GM19372 (cell line): ENCODE data around the gene SAMD8.
"Not testable (repeated sequence)": the region's sequence is repeated elsewhere in the genome, so short reads cannot be mapped to it uniquely, and the experiment has no call there.

ENCODE experiments used
- ATAC-seq: cut with Tn5 transposase; IDR thresholded peaks from one replicate; pipeline ENCODE4 v1.9.1; 2021; ENCODE audit warnings: mild to moderate bottlenecking, low read depth, moderate library complexity; ENCODE audit not compliant: unreplicated experiment

The SAMD8 gene

DNA sequence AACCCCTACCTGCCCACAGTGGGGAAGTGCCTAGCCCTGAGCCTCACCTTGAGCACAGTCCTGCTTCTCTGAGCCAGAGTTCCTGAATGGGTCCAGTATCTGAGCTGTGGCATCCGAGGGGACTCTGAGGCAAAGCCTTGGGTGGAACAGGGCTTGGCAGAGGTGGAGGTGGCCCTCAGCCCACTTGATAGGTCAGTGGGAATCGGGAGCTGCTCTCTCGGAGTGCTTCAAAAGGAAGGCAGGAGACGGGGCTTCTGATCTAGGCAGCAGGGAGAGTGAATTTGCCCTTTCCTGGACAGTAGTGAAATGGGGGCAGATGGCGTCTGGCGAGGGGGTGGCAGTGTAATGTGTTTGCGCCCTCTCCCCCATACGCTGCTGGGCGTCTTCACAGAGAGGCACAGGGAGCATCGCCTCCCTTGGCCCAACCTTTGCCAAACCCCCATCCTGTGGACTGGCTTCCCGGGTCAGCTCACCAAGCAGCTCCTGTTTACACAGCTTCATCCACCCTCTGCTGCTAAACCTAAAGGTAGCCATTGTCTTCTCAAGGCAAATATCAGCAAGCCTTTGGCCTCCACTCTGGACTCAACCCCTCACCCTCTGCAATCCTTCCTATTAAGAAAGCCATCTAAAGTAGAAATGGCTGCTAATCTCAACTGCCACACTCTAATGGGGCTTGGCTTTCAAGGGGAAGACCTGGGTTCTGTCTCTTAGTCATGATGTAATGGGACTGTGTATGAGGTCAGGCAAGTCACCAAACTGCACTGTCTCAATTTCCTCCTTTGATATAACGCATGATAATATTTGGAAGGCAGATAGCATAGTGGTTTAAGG is 78.0 kb downstream of the SAMD8 start:
- no peak for ATAC-seq

GRCh38 chr10:75191821-75192568 is 80.5 kb downstream of the SAMD8 start:
- ATAC-seq, result no peak

GRCh38 chr10:75194625-75195024 is 83.2 kb downstream of the SAMD8 start:
- not testable (repeated sequence) for ATAC-seq

DNA sequence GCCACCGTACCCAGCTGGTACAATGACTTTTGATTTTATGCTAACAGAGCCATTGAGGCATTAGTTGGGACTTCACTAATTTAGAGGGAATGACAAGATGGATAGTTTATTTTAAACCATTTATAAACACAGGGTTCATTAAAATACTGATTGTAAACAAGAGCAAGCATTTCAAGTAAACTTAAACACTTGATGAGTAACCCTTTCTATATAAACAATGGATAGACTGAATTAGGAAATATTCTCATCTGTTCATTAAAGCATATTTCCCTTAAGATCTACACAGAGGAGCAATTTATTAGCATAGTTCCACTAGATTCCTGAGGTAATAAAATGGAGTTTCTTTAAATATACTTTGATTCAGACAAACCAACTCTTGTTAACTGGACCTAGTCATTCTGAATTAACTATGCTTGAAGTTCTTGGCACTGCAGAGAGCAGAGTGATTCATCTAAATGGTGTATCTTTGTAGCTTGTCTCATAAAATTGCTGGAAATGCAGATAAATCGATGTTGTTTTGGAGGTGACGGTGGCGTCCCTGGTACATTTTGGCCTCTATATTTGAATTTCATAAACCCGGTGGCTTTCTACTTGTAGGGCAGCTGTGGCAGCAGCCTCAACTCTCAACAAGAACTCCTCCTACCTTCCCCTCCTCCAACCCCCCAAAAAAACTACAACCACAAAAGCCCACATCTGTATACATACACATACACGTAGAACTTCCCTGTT is 83.7 kb downstream of the SAMD8 start:
- ATAC-seq, result no peak

DNA sequence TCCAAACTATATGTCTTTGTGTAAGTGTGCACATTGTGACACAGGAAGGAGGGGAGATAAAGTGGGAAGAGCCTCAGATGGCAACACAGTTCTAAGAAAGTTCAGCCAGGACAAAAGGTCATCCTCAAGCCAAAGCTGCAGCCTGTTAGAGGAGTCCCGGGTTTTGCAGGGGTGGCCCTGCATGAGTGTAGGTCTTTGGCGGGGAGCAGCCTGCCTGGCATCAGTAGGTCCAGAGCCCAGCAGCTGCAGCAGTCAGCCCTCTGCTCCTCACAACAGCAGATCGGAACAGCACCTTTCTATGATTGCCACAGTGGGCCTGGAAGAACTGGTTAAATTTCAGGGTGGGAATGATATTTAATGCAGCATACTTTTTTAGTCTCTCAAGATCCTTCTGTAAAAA is 85.6 kb downstream of the SAMD8 start:
- no peak for ATAC-seq

DNA sequence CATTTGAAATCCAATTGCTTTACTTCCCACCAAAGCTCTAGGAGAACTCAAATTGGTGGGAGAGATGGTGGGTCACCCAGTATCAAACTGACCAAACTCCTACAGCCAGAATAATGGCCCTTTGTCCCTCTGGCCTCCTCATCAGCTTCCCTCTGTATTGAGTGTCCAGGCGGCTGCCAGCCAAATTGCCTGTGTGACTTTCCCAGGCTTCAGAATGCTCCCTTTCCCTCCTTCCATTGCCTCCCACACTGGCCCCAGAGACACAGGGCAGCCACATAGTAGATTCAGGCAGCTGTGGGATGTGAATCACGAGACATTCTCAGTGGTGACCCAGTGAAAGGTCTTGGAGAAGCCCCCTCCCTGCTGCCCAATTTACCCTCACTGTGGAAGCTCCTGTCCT is 86.5 kb downstream of the SAMD8 start:
- no peak for ATAC-seq

- ATAC-seq, result not testable (repeated sequence)
Observed at GRCh38 chr10:75199949-75200348, 88.5 kb downstream of the SAMD8 start.

- no peak for ATAC-seq
Observed at GRCh38 chr10:75201793-75202307, 90.4 kb downstream of the SAMD8 start.

- ATAC-seq, result no peak
Observed at GRCh38 chr10:75202321-75203045, 91.0 kb downstream of the SAMD8 start.

- not testable (repeated sequence) for ATAC-seq
Observed at GRCh38 chr10:75203046-75203620, 91.7 kb downstream of the SAMD8 start.

DNA sequence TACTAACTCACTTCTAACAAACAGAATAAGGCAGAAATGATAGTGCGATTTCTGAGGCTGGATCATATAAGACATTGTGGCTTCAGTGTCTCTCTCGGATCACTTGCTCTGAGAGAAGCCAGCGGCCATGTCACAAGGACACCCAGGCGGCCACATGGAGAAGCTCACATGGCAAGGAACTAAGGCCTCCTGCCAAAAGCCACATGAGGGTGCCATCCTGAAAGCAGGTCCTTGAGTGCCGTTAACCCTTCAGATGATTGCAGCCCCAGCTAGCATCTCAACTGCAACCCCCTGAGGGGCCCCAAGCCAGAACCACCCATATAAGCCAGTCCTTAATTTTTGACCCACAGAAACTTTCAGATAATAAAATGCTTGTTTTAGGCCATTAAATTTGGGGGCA is 92.3 kb downstream of the SAMD8 start:
- no peak for ATAC-seq

- ATAC-seq, result no peak
Observed at GRCh38 chr10:75205908-75206307, 94.5 kb downstream of the SAMD8 start.

DNA sequence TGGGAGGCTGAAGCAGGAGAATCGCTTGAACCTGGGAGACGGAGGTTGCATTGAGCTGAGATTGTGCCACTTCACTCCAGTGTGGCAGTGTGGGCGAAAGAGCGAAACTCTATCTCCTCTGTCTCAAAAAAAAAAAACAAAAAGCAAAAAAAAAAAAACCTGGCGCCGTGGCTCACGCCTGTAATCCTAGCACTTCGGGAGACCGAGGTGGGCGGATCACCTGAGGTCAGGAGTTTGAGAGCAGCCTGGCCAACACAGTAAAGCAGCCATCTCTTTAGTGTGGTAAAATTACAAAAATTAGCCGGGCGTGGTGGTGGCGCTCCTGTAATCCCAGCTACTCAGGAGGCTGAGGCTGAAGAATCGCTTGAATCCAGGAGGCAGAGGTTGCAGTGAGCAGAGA is 95.2 kb downstream of the SAMD8 start:
- ATAC-seq, result not testable (repeated sequence)

DNA sequence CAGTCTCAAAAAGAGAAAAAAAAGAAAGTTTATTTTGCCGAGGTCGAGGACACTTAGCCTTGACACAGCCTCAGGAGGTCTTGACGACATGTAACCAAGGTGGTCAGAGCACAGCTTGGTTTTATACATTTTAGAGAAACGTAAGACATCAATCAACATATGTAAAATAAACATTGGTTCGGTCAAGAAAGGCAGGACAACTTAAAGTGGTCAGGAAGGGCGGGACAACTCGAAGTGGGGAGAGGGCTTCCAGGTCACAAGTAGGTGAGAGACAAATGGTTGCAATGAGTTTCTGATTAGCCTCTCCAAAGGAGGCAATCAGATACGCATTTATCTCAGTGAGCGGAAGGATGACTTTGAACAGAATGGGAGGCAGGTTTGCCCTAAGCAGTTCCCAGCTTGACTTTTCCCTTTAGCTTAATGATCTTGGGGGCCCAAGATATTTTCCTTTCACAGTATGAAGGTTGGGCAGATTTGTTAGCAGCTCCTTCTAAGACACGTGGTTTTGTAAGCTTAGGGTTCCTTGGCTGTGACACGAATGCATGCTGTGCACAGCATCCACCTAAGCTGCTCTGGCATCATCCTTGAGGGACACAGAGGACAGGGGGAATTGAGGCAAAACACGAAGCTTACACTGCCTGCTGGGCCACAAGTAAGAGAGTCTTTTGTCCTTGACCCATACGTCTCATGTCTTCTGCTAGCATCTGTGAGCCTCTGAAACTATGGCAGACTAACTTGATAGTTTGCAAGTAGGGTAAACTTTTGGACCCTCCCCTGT is 95.8 kb downstream of the SAMD8 start:
- ATAC-seq, result no peak

- ATAC-seq, result no peak
Observed at GRCh38 chr10:75207857-75208144, 96.3 kb downstream of the SAMD8 start.

DNA sequence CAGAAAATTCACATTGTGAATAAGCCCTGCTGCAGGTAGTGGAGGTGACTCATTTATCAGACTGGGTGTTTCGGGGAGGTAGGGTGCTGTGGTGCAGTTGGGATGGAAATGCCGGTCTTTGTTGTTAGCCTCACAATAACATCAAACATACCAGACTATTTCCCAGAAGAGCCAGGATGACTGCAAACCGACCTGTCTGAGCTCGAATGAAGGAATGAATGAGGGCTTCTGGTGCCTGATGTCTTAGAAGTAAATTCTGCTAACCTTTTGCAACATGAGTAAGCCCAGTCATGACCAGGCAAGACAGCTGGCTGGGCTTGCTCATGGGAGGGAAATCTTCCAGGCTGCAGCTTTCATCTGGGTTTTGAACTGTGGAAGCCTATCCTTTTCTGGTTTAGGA is 96.7 kb downstream of the SAMD8 start:
- ATAC-seq, result no peak

DNA sequence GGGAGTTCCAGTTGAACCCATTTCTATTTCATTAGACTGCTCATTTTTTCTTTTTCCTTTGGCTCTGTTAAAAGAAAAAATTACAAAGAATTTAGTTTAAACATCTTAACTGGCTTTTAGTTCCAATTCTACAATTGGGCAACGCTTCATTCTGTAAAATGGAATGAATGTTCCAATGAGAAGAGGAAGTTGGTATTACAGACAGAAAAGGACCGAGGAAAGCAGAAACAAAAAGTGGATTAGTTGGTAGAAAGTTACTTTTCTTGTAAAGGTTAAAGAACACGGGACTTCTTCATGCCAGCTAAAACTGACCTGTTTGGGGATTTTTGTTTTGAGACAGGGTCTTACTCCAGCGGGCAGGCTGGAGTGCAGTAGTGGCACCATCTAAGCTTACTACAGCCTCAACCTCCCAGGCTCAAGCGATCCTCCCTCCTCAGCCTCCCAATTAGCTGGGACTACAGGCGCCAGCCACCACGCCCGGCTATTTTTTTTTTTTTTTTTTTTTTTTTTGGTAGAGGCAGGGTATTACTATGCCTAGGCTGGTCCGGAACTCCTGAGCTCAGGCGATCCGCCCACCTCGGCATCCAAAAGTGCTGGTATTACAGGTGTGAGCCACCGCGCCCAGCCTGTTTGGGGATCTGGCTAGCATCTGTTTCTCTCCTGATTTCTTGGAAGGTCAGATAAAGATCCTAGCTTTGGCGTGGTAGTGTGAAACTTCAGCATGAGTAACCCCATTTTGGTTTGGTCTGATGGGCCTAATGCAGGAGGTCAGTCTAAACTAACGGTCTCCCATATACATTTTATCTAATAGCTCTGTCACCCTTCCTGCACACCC is 97.8 kb downstream of the SAMD8 start:
- ATAC-seq, result peak; percentile 1

- ATAC-seq, result peak; percentile 50
Observed at GRCh38 chr10:75209921-75210281, 98.4 kb downstream of the SAMD8 start.
